GM20431 (cell line): ENCODE data around the gene PRADC1.

Source experiments
- in situ Hi-C: fragments of 300-500 bp; cut with MseI, MboI; formaldehyde crosslinking; loops from one replicate; pipeline ENCODE4 v1.15.0; 2020; ENCODE audit warnings: low sequenced_read_pairs; ENCODE audit not compliant: unreplicated experiment

The PRADC1 gene

GRCh38 chr2:73259276-73259675 lies 26.2 kb upstream of the PRADC1 start:
- in situ Hi-C loops = no loop called here

GRCh38 chr2:73258913-73259215 lies 25.8 kb upstream of the PRADC1 start:
- in situ Hi-C loops = no loop called here

- in situ Hi-C loops = no loop called here
Observed at GRCh38 chr2:73258186-73258912, 25.3 kb upstream of the PRADC1 start.

GRCh38 chr2:73257425-73258125 lies 24.5 kb upstream of the PRADC1 start:
- in situ Hi-C loops = no loop called here

- in situ Hi-C loops = no loop called here
Observed at GRCh38 chr2:73257021-73257420, 24.0 kb upstream of the PRADC1 start.

GRCh38 chr2:73256618-73256922 lies 23.5 kb upstream of the PRADC1 start:
- in situ Hi-C loops = no loop called here

GRCh38 chr2:73255907-73256617 lies 23.0 kb upstream of the PRADC1 start:
- in situ Hi-C loops = no loop called here

- in situ Hi-C loops = no loop called here
Observed at GRCh38 chr2:73255007-73255644, 22.1 kb upstream of the PRADC1 start.

GRCh38 chr2:73254343-73255006 lies 21.4 kb upstream of the PRADC1 start:
- in situ Hi-C loops = no loop called here

GRCh38 chr2:73253901-73254300 lies 20.9 kb upstream of the PRADC1 start:
- in situ Hi-C loops = no loop called here

GRCh38 chr2:73253400-73253799 lies 20.4 kb upstream of the PRADC1 start:
- in situ Hi-C loops = no loop called here

GRCh38 chr2:73252238-73253027 lies 19.4 kb upstream of the PRADC1 start:
- in situ Hi-C loops = no loop called here

- in situ Hi-C loops = no loop called here
Observed at GRCh38 chr2:73250872-73251846, 18.1 kb upstream of the PRADC1 start.

- in situ Hi-C loops = no loop called here
Observed at GRCh38 chr2:73249636-73250035, 16.6 kb upstream of the PRADC1 start.

GRCh38 chr2:73246850-73247249 lies 13.8 kb upstream of the PRADC1 start:
- in situ Hi-C loops = no loop called here

- in situ Hi-C loops = no loop called here
Observed at GRCh38 chr2:73244580-73244979, 11.5 kb upstream of the PRADC1 start.

- in situ Hi-C loops = no loop called here
Observed at GRCh38 chr2:73243884-73244570, 11.0 kb upstream of the PRADC1 start.

- in situ Hi-C loops = no loop called here
Observed at GRCh38 chr2:73239776-73240175, 6.7 kb upstream of the PRADC1 start.
